T-helper 2 cell (primary cell): ENCODE data around the gene RARB.
A peak's percentile ranks its signal among the peaks of the same experiment; 100 is the strongest.

Source experiments
- DNase-seq, 5 experiments: peaks; one replicate each; pipeline versions ENCODE4 v3.0.0 to v3.0.0-alpha.2; 2012 to 2022

RARB gene

DNA sequence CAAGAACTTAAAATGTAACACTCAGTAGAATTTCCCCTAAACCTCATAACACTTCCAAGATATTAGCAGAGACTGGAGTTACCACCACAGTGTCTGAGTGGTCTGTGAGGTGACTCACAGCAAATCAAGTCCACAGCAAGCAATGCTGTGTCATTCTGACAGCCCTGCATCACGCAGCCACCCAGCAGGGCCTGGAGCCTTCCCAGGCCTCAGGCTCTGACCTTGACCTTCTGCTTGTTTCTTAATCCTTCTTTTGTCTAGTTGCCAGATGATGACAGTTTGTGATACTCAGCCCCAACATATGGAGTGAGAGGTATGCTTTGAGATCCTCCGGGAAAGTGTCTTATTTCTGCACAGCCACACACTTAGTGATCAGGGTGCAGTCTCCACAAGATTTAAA is 154.2 kb downstream of the RARB start:
- no peak for DNase-seq

DNA sequence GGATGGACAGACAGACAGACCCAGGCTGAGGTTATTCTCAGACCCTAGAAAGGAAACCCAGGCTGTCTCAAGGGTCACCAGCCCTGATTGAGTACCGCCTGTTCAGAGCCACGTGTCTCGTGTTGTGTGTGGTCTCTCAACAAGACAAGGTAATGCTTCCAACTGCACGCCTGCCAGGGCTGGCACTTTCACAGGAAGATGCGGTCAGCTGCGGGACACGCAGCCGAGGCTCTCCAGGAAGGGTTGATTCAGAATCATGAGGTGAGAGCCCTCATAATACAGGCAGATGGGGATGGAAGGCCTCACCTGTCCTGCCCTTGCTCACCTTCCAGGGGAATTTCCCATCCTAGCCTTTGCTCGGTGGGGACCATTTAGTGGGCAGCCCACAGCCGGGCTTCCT is 155.3 kb downstream of the RARB start:
- no peak for DNase-seq

DNA sequence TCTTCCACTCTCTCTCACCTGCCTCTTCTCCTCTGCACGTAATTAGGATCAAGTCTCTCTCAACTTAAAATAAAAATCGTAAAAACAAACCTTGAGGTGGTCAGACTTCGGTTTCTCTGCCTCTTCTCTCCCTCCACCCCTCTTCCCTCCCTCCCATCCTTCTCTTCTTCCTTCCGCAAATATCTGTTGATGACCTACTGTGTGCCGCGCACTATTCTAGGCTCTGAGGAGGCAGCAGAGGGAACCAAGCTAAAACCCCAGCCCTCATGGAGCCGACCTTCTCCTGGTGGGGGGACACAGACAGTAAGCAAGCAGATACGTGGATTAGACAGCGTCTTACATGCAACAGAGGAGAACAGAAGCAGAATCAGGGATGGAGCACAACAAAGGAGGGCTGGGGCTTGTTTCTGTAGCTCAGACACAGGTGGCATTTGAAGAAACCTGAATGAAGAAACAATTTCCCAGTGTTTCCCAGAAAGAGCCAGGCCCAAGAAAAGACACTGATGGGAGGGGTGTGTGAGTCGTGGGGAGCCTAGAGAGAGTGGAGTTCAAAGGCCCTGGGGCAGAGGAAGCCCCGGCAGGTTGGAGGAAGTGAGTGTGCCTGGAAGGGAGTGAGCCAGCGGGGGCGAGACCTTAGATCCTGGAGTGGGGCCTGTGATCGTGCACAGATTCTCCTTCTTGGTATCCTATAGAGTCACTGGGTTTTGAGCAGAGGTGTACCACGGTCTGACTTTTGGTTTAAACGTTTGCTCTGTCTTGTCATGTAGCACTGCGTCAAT is 156.1 kb downstream of the RARB start:
- no peak for DNase-seq

DNA sequence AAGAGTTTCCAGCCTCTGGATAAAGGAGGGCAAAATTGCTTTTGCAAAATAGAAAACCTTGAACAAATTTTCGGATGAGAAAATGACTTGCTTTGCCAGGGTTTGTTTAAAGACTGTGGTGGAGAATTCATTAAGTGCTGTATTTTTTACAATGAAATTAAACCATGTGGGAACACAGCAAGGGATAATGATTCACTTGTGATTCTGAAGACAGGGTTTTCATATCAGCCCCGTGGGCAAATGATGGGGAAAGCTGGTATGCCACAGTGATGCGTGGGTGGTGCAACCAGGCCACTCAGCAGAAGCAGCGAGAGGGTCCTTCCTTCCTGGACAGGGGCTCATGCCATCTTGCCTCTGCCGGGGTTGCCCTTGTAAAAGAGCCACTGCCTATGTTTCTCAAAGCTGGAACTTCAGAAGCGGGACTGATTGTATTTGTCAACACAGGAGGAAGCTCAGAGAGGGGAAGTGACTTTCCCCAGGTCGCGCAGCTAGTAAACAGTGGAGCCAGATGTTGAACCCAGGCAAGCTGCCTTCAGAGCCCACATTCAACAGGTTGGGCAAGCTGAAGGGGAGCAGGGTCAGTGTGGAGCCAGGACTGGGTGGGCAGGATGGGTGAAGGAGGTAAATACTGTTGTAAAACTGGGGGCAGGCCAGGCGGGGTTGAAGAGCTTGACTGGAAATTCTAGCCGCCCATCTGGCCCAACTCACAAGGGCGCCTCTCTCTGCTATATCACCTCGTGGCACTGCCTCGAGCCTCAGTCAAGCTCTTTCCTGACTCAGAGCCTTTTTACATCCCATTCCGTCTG is 157.5 kb downstream of the RARB start:
- no peak for DNase-seq

DNA sequence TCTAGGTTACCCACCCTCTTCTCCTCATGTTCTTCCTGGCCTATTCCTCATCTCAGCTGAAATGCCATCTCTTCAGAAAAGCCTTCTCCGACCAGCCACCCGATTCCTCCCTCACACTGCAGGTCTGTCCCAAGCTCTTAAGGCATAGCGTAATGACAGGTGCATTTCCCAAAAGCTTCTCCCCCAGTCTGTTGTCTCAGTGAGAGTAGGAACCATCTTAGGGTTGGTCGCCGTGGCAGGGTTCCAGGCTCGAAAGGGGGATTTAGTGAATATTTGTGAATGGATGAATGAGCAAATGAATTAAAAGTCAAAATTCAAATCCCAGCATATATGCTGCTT is 158.1 kb downstream of the RARB start:
- no peak for DNase-seq

DNA sequence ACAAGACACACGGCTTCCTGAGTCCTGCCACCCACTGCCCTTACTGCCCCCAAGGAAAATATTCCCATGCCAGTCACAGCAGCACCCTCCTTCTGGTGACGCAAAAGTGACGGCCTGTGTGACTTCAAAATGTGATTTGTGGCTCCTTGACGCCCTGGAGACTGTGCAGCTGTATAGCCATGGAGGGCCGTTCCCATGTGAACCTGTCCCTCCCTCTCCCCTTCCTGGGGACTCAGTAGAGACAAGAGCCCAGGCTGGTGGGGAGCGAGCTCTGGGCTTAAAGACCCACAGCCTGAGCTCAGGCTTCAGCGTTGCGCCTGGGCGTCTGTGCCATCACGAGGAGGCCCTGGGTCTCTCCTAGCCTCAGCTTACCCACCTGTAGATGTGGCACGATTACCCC is 158.5 kb downstream of the RARB start:
- DNase-seq = no peak

DNA sequence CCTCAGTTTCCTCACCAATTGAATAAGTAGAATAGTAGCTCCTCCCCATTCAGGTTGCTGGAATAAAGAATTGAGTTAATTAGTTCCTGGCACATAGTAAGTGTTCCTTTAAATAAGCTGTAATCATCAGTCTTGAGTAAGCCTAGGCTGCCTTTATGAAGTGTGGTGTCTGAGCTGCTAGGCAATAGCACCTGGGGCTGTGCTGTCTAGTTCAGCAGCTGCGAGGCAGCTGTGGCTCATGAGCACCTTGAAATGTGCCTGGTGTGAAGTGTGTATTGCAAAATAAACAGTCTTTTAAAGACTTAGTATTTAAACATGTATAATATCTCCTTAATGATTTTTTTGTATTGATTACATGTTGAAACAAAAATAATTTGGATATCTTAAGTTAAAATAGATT is 159.0 kb downstream of the RARB start:
- no peak for DNase-seq

DNA sequence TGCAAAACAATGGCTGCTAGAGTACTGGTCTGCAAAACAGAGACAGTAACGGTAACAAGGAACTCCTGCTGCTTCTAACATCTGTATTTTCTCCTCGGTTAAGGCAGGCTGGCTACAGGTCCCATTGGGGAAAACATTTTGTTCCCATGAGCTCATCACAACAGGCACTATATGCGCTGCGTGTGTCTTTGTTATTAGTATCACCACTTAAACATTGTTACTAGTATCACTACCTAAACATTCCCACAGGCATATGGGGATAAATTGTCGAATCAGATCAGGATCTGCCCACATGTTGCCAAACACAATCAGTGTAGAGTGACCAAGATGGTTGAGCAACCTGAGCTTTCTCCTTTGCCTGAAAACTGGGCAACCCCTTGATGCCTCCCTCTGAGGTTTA is 159.5 kb downstream of the RARB start:
- DNase-seq = no peak

DNA sequence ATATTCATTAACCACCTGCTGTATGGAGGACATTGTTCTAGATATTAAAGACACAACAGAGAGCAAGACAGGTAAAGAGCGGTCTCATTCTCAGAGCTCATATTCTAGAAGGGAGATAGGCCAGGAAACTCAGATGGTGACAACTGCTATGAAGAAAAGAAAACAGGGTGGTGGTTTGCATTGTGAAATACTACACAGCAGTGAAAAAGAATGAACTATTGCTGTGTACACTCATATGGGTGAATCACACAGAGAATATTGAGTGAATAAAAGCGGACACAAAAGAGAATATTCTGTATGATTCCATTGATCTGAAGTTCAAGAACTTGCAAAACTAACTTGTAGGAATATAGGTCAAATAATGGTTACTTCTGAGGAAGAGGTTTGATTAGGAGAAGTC is 159.9 kb downstream of the RARB start:
- no peak for DNase-seq

DNA sequence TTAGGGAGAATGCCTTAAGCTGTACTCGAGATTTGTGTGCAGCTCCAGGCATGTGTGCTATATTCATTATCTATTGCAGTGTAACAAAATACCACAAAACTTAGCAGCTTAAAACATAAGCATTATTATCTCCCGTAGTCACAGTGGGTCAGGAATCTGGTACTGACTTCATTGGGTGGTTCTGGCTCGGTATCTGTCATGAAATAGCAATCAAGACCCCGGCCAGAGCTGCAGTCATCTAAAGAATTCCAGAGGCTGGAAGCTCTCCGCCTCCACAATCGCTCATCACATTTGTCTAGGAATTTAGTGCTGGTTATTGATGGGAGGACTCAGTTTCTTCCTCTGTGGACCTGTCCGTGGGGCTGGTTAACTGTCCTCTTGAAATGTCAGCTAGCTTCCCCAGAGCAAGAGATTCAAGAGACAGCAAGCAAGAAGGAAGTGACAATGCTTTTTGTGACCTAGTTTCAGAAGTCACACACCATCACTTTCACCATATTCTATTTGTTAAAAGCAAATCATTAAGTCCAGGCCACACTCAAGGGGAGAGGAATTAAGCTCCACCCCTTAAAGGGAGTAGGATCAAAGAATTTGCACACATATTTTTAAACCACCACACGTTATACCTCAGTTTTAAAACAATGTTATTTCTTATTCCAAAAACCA is 160.5 kb downstream of the RARB start:
- no peak for DNase-seq

DNA sequence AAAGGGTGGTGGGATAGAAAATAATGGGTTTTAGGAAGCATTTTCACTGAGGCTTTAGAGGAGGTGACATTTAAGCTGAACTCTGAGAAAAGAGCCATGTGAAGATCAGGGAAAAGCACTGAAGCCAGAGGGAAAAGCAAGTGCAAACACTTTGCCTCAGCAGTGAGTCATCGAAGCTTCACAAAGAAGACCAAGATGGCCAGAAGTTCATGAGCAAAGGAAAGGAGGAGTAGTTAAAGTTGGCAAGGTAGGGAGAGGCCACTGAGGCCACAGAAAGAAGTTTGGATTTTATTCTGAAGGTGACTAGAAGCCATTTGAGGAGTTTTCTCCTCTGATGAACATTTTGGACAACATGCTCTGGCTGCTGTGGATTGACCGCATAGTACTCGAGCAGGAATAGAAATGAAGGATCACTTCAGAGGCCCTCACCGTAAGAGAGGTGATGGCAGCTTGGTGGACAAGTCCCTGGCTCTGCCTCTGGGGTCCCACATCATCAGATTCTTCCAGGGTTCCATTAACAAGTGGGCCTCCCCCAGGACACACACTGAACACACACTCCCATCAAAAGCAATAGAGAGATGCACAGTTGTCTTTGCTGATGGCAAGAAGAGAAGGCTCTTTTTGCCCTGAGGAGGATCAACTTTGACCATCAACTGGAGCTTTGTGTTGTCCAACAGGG is 161.2 kb downstream of the RARB start:
- DNase-seq = no peak

DNA sequence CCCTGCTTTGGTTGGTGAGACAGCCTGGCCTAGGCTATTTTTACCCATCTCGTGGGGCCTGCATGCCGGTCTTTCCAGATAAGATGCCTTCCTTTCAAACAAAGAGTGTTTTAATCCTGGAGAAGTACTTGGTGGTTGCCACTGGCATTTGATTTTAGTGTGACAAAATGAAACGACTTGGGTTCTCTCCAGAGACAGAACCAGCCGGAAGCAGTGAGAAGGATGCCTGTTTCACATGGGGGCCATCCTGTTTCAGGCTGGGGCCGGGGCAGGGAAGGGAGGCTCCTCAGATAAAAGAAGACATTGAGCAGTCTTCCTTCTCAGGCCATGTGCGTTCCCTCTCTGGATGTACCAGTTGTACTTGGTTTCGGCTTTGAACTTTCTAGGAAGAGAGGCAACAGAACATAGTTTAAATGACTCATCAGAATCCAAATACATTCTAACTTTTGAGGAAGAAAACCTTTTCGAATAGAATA is 161.8 kb downstream of the RARB start:
- DNase-seq = no peak

DNA sequence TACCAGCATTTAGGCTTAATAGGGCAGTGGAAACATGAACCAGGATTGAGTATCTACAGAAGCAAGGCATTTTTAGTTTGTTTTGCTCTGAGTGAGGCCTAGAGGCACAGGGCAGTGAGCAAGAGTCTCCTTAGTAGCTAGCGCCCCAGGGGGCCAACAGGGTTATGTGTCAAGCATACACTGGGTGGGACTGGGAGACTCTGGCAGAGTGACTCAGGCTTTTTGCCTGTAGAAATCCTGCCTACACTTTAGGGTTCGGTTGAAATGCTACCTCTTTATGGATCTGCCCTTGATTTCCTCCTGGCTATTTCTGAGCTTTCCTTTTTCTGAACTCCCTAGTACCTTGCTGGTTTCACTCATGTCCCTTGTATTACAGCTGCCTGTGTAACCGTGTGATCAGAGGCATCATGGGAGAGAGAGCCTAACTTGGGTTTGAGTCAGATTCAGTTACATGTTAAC is 164.5 kb downstream of the RARB start:
- no peak for DNase-seq

DNA sequence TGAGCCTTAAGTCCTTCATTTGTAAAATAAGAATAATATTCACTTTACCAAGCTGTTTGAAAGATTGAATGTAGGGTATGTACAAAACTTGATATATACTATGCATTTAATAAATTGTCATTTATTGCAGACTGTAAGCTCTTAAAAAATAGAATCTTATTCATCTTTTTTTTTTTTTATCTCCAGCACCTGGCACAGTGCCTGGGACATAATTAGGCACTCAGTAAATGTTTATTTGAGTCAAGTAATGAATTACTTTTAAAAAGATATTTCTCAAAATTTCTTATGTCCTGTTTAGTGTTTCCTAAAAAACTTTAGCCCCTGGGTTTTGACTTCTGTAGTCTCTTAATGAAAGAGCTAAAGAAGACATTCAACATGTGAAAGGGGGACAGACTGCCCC is 164.9 kb downstream of the RARB start:
- no peak for DNase-seq

DNA sequence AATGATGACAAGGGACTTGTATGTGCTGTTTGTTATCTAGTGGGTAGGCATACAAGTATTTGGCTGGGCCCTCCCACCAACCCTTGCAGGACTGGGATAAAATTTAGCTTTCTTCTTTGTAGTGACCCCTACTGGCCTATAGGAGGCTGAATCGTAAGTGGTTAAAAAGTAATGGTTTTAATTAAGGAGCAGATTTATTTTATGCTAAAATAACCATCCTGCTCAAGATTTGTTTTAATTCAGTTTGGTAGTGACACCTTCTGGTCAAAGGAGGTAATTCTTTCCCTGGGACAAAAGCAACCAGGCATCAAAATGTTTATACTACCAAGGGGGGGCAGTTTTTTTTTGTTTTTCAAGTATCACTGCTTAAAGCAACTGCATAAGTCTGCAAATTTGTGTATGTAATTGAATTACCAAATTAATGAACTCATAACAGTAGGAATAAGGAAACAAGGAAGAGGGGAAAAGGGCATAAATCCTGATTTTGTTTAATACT is 166.0 kb downstream of the RARB start:
- peak in 2 of 5 experiments; percentile 7 to 48 for DNase-seq

DNA sequence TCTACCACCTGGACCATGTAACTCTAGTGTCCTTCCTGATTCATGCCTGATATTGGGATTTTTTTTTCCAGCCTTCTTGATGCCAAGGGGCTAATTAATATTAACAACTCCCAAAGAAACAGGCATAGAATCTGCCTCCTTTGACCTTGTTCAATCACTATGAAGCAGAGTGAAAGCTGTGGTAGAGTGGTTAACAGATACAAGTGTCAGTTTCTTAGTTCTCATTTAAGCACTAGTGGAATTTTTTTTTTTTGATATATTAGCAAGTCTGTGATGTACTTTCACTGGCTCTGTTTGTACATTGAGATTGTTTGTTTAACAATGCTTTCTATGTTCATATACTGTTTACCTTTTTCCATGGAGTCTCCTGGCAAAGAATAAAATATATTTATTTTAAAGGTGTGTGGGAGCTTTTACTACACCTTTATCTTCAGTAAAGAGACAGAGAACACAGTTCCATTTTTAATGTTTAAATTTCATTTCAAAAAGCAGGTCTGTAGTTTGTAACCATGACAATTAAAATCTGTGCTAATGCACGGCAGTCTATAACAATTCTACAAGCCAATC is 169.6 kb downstream of the RARB start:
- no peak for DNase-seq

DNA sequence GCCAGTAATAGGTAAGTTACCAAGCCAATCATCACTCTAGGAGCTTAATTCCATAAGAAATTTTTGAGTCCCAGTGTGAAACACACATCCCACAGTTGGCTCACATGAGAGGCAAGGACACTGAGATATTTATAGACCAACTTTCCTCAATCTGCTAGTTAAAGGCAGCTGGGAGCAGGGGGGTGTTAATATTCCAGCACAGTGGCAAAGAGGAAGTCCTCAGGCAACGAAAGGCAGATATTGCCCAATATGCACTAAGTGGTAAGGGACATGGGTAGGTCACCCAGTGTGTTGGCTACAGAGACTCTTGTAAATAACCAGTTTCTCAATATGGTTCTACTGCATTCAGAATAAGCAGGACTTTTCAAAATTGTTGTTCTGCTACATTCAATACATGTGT is 175.6 kb downstream of the RARB start:
- no peak for DNase-seq

DNA sequence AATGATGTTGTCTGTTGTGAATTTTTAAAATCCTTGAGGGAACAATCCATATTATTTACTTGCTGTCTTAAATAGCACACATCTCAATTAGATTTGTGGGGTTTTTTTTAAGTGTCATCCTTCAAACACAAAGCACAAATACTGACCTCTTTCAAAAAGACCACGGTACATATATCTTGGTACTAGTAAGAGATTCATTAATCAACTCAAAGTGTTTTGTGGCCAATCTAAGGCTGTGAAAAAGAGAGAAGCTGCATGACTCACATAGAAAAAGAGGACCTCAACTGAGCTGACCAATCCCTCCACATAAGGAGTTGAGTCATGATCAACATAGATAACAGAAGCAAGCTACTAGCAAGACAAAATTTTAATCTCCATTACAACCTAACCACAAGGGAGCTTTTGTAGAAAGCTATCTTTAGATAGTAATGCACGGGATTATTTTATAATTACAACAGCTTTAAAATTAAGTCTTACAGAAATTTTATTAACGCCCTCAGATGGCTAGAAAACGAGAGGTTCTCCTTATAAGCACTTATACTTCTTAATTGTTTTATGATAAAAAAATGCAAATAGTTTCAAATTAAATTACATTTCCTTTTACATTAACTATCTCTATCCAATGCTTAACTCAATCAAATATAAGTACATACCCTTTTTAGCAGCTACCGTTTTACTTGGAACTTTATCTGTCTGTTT is 176.2 kb downstream of the RARB start:
- peak in 1 of 5 experiments; percentile 16 for DNase-seq

DNA sequence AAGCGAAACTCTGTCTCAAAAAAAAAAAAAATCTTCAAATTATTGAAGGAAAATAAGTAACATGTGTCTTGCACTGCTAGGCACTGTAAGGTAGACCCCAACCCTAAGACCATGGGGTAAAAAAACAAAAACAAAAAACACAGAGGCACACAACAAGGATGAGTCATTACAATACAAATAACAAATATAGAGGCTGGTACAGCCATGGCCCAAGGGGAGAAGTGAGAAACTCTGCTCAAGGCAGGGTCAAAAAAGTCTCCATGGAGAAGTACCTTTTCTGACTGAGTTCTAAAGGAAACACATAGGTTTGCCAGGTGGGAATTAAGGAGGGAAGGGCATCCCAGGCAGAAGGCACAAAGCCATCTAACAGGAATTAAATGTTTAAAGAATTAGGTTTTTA is 182.1 kb downstream of the RARB start:
- DNase-seq = no peak

DNA sequence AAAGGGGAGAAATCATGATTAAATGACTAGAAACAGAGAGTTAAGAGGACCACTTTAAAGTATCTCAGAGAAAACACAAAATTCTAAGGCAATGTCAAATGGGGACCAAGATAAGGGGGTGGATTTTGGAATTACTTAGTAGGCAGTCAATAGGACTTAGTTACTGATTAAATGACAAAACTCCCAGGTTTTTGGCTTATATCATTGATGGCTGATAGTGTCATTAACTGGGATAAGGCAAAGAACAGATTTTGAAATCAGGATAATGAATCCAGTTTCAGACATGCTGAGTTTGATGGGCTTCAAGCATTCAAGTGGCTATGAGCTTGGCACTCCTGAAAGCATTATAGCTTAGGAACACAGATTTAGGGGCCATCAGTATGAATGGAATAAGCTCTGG is 182.7 kb downstream of the RARB start:
- DNase-seq = no peak

DNA sequence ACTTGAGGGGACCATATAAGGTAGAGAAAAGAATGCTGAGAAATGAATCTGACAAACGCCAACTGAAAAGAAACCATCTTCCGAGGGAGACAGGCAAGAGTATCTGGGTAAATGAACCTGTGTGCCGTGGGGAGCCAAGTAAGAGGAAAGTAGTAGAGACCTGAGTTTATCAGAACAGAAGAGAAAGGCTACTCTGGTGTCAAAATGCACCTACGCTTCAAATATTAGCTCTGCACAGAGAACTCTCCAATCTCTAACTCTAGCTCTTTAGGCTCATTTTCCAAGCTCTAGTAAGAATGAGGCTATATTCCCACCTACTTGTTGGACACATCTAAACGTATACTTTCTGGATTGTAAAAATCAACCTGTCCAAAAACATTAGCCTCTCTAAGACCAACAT is 183.1 kb downstream of the RARB start:
- no peak for DNase-seq

DNA sequence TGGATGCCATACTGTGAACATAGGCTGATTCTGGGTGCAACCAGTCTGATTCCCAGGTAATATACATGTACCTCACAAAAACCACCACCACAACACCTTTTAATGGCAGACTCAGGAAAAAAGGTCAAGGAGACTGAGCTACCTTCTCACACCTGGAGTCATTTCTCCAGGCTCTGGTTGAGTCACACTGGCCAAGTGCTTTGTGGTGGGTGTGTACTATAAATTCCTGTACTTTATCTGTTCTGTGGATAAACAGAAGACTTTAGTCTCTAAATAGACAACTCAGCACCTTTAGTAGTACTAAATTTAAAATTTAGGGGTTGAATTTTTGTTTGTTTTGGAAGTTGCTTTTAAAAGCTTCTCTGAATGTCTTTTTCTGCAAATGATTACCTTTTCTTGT is 190.0 kb downstream of the RARB start:
- no peak for DNase-seq
